GM19397 (cell line): ENCODE results near the gene BHLHA15.
A peak's percentile ranks its signal among the peaks of the same experiment; 100 is the strongest.

Source experiments
- ATAC-seq: cut with Tn5 transposase; IDR thresholded peaks from one replicate; pipeline ENCODE4 v1.9.1; 2021; ENCODE audit warnings: mild to moderate bottlenecking, moderate library complexity; ENCODE audit not compliant: unreplicated experiment

The BHLHA15 gene

GRCh38 chr7:98186452-98187137 lies 24.6 kb upstream of the BHLHA15 start:
- no peak for ATAC-seq

- no peak for ATAC-seq
Measured at GRCh38 chr7:98187138-98187502, 24.1 kb upstream of the BHLHA15 start.

- ATAC-seq, result no peak
Measured at GRCh38 chr7:98189559-98189958, 21.7 kb upstream of the BHLHA15 start.

GRCh38 chr7:98191668-98192431 lies 19.4 kb upstream of the BHLHA15 start:
- ATAC-seq, result no peak

- ATAC-seq, result no peak
Measured at GRCh38 chr7:98192781-98193457, 18.3 kb upstream of the BHLHA15 start.

- no peak for ATAC-seq
Measured at GRCh38 chr7:98193474-98194180, 17.6 kb upstream of the BHLHA15 start.

GRCh38 chr7:98194186-98194585 lies 17.1 kb upstream of the BHLHA15 start:
- no peak for ATAC-seq

GRCh38 chr7:98194672-98195457 lies 16.4 kb upstream of the BHLHA15 start:
- ATAC-seq, result no peak

GRCh38 chr7:98196706-98197605 lies 14.3 kb upstream of the BHLHA15 start:
- ATAC-seq, result no peak

- ATAC-seq, result no peak
Measured at GRCh38 chr7:98199131-98199530, 12.1 kb upstream of the BHLHA15 start.

- peak; percentile 44 for ATAC-seq
Measured at GRCh38 chr7:98200364-98200763, 10.9 kb upstream of the BHLHA15 start.

- peak; percentile 91 for ATAC-seq
Measured at GRCh38 chr7:98202367-98203195, 8.7 kb upstream of the BHLHA15 start.

GRCh38 chr7:98203261-98203963 lies 7.8 kb upstream of the BHLHA15 start:
- ATAC-seq, result peak; percentile 40

GRCh38 chr7:98203964-98204605 lies 7.2 kb upstream of the BHLHA15 start:
- no peak for ATAC-seq

- ATAC-seq, result no peak
Measured at GRCh38 chr7:98204670-98205069, 6.6 kb upstream of the BHLHA15 start.

GRCh38 chr7:98205162-98205845 lies 5.9 kb upstream of the BHLHA15 start:
- ATAC-seq, result no peak
